ENCODE results near the gene COPZ1. TPM values are rescaled to one million over a fixed set of nuclear protein-coding genes. Genes with fewer than 3 reads are reported as not detected.
A peak's percentile ranks its signal among the peaks of the same experiment; 100 is the strongest.
"Not testable (repeated sequence)": the region's sequence is repeated elsewhere in the genome, so short reads cannot be mapped to it uniquely, and the experiment has no call there.

The COPZ1 gene
- total RNA-seq, 1 experiment from 2014 or later = 207 TPM

- Mint-ChIP-seq H3K9me3 (ENCODE audit: unreplicated experiment) (no peaks in the 10 kb centered on the region), H3K27ac (ENCODE audit: low read depth, unreplicated experiment) (no peak overlapping the region), H3K4me3 (ENCODE audit: unreplicated experiment) (no peak overlapping the region), H3K27me3 (ENCODE audit: insufficient read depth, unreplicated experiment) (no peaks in the 10 kb centered on the region), H3K4me1 (ENCODE audit: insufficient read depth, unreplicated experiment) (peaks cover 38% of the 10 kb centered on the region), H3K36me3 (ENCODE audit: insufficient read depth, unreplicated experiment) (no peaks in the 10 kb centered on the region)
- POLR2A ChIA-PET = interaction anchor here (0.7 to 3.2 kb wide), 6 partner anchors 15 to 76 kb away, joined by 3 to 19 read pairs (median 8); partner anchors contain the start of gene COPZ1
- intact Hi-C loops (cut with micrococcal nuclease) = no loop called here
- DNase-seq (ENCODE audit: unreplicated experiment) = no peak
- CTCF ChIA-PET = interaction anchor here (0.6 to 2.8 kb wide), 5 partner anchors 10 to 97 kb away, joined by 3 to 21 read pairs (median 3); partner anchors contain the start of gene COPZ1
- TF ChIP-seq CTCF (IDR thresholded peaks at IDR 0.05; ENCODE audit: unreplicated experiment) = no peak
- no TSS peak for BruUV-seq (replicated peaks)
These were observed 41.9 kb upstream of the COPZ1 start for GRCh38 chr12:54282949-54283593.

- intact Hi-C loops (cut with micrococcal nuclease); H3K4me3 Mint-ChIP-seq (ENCODE audit: unreplicated experiment); H3K36me3 Mint-ChIP-seq (ENCODE audit: insufficient read depth, unreplicated experiment); H3K9me3 Mint-ChIP-seq (ENCODE audit: unreplicated experiment); H3K27me3 Mint-ChIP-seq (ENCODE audit: insufficient read depth, unreplicated experiment); DNase-seq (ENCODE audit: unreplicated experiment): not testable (repeated sequence)
- POLR2A ChIA-PET = interaction anchor here (0.5 to 3.2 kb wide), 14 partner anchors 9 to 1683 kb away, joined by 3 to 19 read pairs (median 4); partner anchors contain the start of genes COPZ1 and NFE2
- peaks cover 38% of the 10 kb centered on the region for H3K4me1 Mint-ChIP-seq (ENCODE audit: insufficient read depth, unreplicated experiment)
- H3K27ac Mint-ChIP-seq (ENCODE audit: low read depth, unreplicated experiment) = peak overlapping the region; percentile 78
- CTCF ChIA-PET = interaction anchor here (0.9 to 2.8 kb wide), 6 partner anchors 9 to 96 kb away, joined by 3 to 21 read pairs (median 4); partner anchors contain the start of gene COPZ1
- BruUV-seq (replicated peaks) = TSS peak; percentile 8
These were observed 40.7 kb upstream of the COPZ1 start for GRCh38 chr12:54284070-54284780.

- Mint-ChIP-seq H3K4me1 (ENCODE audit: insufficient read depth, unreplicated experiment) (peaks cover 38% of the 10 kb centered on the region), H3K27ac (ENCODE audit: low read depth, unreplicated experiment) (no peak overlapping the region), H3K36me3 (ENCODE audit: insufficient read depth, unreplicated experiment) (peaks cover 8% of the 10 kb centered on the region), H3K9me3 (ENCODE audit: unreplicated experiment) (no peaks in the 10 kb centered on the region), H3K27me3 (ENCODE audit: insufficient read depth, unreplicated experiment) (no peaks in the 10 kb centered on the region), H3K4me3 (ENCODE audit: unreplicated experiment) (no peak overlapping the region)
- ChIA-PET POLR2A (interaction anchor here (0.9 to 3.2 kb wide), 12 partner anchors 7 to 74 kb away, joined by 3 to 19 read pairs (median 6); partner anchors contain the start of genes COPZ1 and NFE2), CTCF (interaction anchor here (0.6 to 2.8 kb wide), 14 partner anchors 14 to 112 kb away, joined by 3 to 21 read pairs (median 4); partner anchors contain the start of gene COPZ1)
- intact Hi-C loops (cut with micrococcal nuclease) = no loop called here
- TF ChIP-seq CTCF (IDR thresholded peaks at IDR 0.05; ENCODE audit: unreplicated experiment) = peak; percentile 5
- DNase-seq (ENCODE audit: unreplicated experiment) = no peak
- BruUV-seq (replicated peaks) = no TSS peak
These were observed 39.5 kb upstream of the COPZ1 start for GRCh38 chr12:54285150-54286041.
